Left lobe of liver (tissue), 2 donors: Measurements from ENCODE around the gene LAMC1. TPM values are rescaled to one million over a fixed set of nuclear protein-coding genes. Genes with fewer than 3 reads are reported as not detected.

Source experiments
- ATAC-seq: fragments of 200-7000 bp; cut with Tn5 transposase; one replicate; pipeline ENCODE4 v1.9.1; 2020; ENCODE audit warnings: mild to moderate bottlenecking, moderate library complexity
- DNase-seq: peaks from one replicate; pipeline ENCODE4 v3.0.0-alpha.2; 2020; ENCODE audit warnings: low spot score
- total RNA-seq: library from RNA; stranded (reverse); gene quantifications from one replicate; pipeline ENCODE4 v1.2.1, GENCODE V29; 2021
- donor health status: DM: no; HTN: no; CAD: no; lungs with moderate emphysema.
- donor health status: DM: no; HTN: yes; CAD: no.

LAMC1 gene
- total RNA-seq, result 19.0 TPM

GRCh38 chr1:183023146-183023600 is at the start of gene LAMC1:
Gene LAMC1, plus strand, starts transcription at chr1:183023420. Its CDS starts 297 bp downstream, at chr1:183023717.
- peak; percentile 66 for DNase-seq
- ATAC-seq, result peak; percentile 69

GRCh38 chr1:182974506-182975191 is 48.6 kb upstream of the LAMC1 start:
- ATAC-seq, result no peak
- no peak for DNase-seq

- DNase-seq, result no peak
Observed at GRCh38 chr1:182977480-182977879, 45.7 kb upstream of the LAMC1 start.

GRCh38 chr1:182978151-182978853 is 44.9 kb upstream of the LAMC1 start:
- DNase-seq (no peak), ATAC-seq (no peak)

More at GRCh38 chr1:182977480-182977879, 45.7 kb upstream of the LAMC1 start:
- ATAC-seq, result no peak

- no peak for DNase-seq
- no peak for ATAC-seq
Observed at GRCh38 chr1:182984138-182984537, 39.1 kb upstream of the LAMC1 start.

- DNase-seq, result no peak
- no peak for ATAC-seq
Observed at GRCh38 chr1:182984621-182985020, 38.6 kb upstream of the LAMC1 start.

GRCh38 chr1:182985876-182986275 is 37.3 kb upstream of the LAMC1 start:
- DNase-seq (no peak), ATAC-seq (no peak)

- peak; percentile 44 for ATAC-seq
Observed at GRCh38 chr1:182990413-182991144, 32.6 kb upstream of the LAMC1 start.

GRCh38 chr1:182993746-182994145 is 29.5 kb upstream of the LAMC1 start:
- no peak for ATAC-seq

More at GRCh38 chr1:182990413-182991144, 32.6 kb upstream of the LAMC1 start:
- DNase-seq, result no peak

GRCh38 chr1:182995894-182996293 is 27.3 kb upstream of the LAMC1 start:
- no peak for DNase-seq
- no peak for ATAC-seq

More at GRCh38 chr1:182993746-182994145, 29.5 kb upstream of the LAMC1 start:
- no peak for DNase-seq

- DNase-seq, result no peak
- ATAC-seq, result no peak
Observed at GRCh38 chr1:182996816-182997215, 26.4 kb upstream of the LAMC1 start.

- DNase-seq (no peak), ATAC-seq (no peak)
Observed at GRCh38 chr1:182998482-182998881, 24.7 kb upstream of the LAMC1 start.

- ATAC-seq, result no peak
- no peak for DNase-seq
Observed at GRCh38 chr1:183000167-183000962, 22.9 kb upstream of the LAMC1 start.

- DNase-seq (no peak), ATAC-seq (no peak)
Observed at GRCh38 chr1:183002267-183002666, 21.0 kb upstream of the LAMC1 start.

- no peak for DNase-seq
- peak; percentile 90 for ATAC-seq
Observed at GRCh38 chr1:183002797-183003196, 20.4 kb upstream of the LAMC1 start.

GRCh38 chr1:183003203-183003602 is 20.0 kb upstream of the LAMC1 start:
- DNase-seq, result no peak
- peak; percentile 65 for ATAC-seq

GRCh38 chr1:183004141-183004540 is 19.1 kb upstream of the LAMC1 start:
- ATAC-seq (no peak), DNase-seq (no peak)

- DNase-seq, result no peak
- no peak for ATAC-seq
Observed at GRCh38 chr1:183011859-183012258, 11.4 kb upstream of the LAMC1 start.

- no peak for ATAC-seq
Observed at GRCh38 chr1:183012301-183012994, 10.8 kb upstream of the LAMC1 start.

GRCh38 chr1:183019139-183019740 is 4.0 kb upstream of the LAMC1 start:
- DNase-seq, result no peak
- no peak for ATAC-seq

More at GRCh38 chr1:183012301-183012994, 10.8 kb upstream of the LAMC1 start:
- DNase-seq, result no peak
